ENCODE results near the gene USP6. TPM values are rescaled to one million over a fixed set of nuclear protein-coding genes. Genes with fewer than 3 reads are reported as not detected.
A peak's percentile ranks its signal among the peaks of the same experiment; 100 is the strongest.
"Not testable (repeated sequence)": the region's sequence is repeated elsewhere in the genome, so short reads cannot be mapped to it uniquely, and the experiment has no call there.

The USP6 gene
- total and polyA plus RNA-seq, 2 of the 4 experiments (the other 2 are of a cell fraction) = 0.02 TPM; not detected in 1

- H3K9ac ChIP-seq (ENCODE audit: low read depth, low read length); H3K9me3 ChIP-seq (ENCODE audit: control insufficient read depth, insufficient read depth, low read length); H2BK5ac ChIP-seq (ENCODE audit: low read depth, low read length, poor library complexity, severe bottlenecking); H2AK5ac ChIP-seq (ENCODE audit: low read depth, low read length); H3K56ac ChIP-seq (ENCODE audit: extremely low read depth, insufficient read depth, low read length); H3K14ac ChIP-seq (replicated peaks; ENCODE audit: low read depth, low read length); POLR2A ChIA-PET (ENCODE audit: unreplicated experiment); H3K27ac ChIP-seq (ENCODE audit: insufficient read depth, low read length); BruUV-seq (replicated peaks); H4K5ac ChIP-seq (ENCODE audit: low read depth, low read length); DNase-seq; ATAC-seq (ENCODE audit: low read depth); intact Hi-C loops (cut with micrococcal nuclease); H2AK9ac ChIP-seq (replicated peaks; ENCODE audit: low read depth, low read length, poor library complexity); dilution Hi-C loops (cut with HindIII; ENCODE audit: low sequenced_read_pairs, unreplicated experiment); H2BK15ac ChIP-seq (ENCODE audit: low read depth, low read length); H2BK20ac ChIP-seq (ENCODE audit: low read depth, low read length); H3K79me1 ChIP-seq (ENCODE audit: low read depth in 1 of 2, low read length in 2 of 2); H2BK120ac ChIP-seq (ENCODE audit: low read depth, low read length); H4K91ac ChIP-seq (ENCODE audit: insufficient read depth, low read depth, low read length); in situ Hi-C loops (cut with MboI; ENCODE audit: low sequenced_read_pairs); H3K18ac ChIP-seq (ENCODE audit: low read depth, low read length); H3K23ac ChIP-seq (ENCODE audit: low read depth, low read length); H3K36me3 ChIP-seq (ENCODE audit: control insufficient read depth, insufficient read depth, low read length); H3K4me3 ChIP-seq (ENCODE audit: insufficient read depth, low read depth, low read length); H4K20me1 ChIP-seq (ENCODE audit: insufficient read depth, low read length); H3K4ac ChIP-seq (ENCODE audit: low read depth, low read length); H3K9me1 ChIP-seq (ENCODE audit: insufficient read depth, low read length); H3K4me1 ChIP-seq (ENCODE audit: control insufficient read depth, insufficient read depth, low read length): not testable (repeated sequence)
- Histone ChIP-seq H3K27me3 (ENCODE audit: control insufficient read depth, insufficient read depth, low read length) (peaks cover 43% of the 10 kb centered on the region), H4K8ac (ENCODE audit: low read depth in 2 of 2, low read length in 2 of 2) (0 out of 4 replicates have a peak overlapping the region, but pooled peaks of 1 of the 2 experiments have one; percentile 74), H3K4me2 (ENCODE audit: low read depth, low read length) (peak overlapping the region; percentile 46; the same call in 1 of the 2 replicates), H2AFZ (replicated peaks; ENCODE audit: low read length, poor library complexity) (peak overlapping the region; percentile 58)
- CTCF ChIA-PET = interaction anchor here (0.6 kb wide), 1 partner anchor 1502 kb away, joined by 4 read pairs; no protein-coding TSS in a partner anchor
- WGBS, 2 experiments (ENCODE audit: extremely low coverage in 2 of 2, insufficient read length in 1 of 2) = 100% methylated on average over 1 of the region's 7 CpGs; no CpG with 5 or more reads in 1 of the 2 experiments
Observed at GRCh38 chr17:5122056-5122455, 6.2 kb downstream of the USP6 start.

Data from IMR-90 (cell line).